HG03066 (cell line): ENCODE data around the gene CTPS2.
"Not testable (repeated sequence)": the region's sequence is repeated elsewhere in the genome, so short reads cannot be mapped to it uniquely, and the experiment has no call there.

Experiments used
- ATAC-seq: cut with Tn5 transposase; IDR thresholded peaks from one replicate; pipeline ENCODE4 v1.9.1; 2021; ENCODE audit warnings: low read depth; ENCODE audit not compliant: unreplicated experiment

Gene CTPS2

GRCh38 chrX:16658284-16658683, 54.2 kb downstream of the CTPS2 start:
- no peak for ATAC-seq

GRCh38 chrX:16654093-16654492, 58.4 kb downstream of the CTPS2 start:
- ATAC-seq = no peak

GRCh38 chrX:16653424-16653823, 59.0 kb downstream of the CTPS2 start:
- no peak for ATAC-seq

GRCh38 chrX:16651391-16652024, 61.0 kb downstream of the CTPS2 start:
- no peak for ATAC-seq

GRCh38 chrX:16649858-16650257, 62.6 kb downstream of the CTPS2 start, which contains the start of gene S100G:
Gene S100G, plus strand, starts transcription at chrX:16650158. Its CDS starts 849 bp downstream, at chrX:16651007.
- ATAC-seq = no peak

- ATAC-seq = no peak
Observed at GRCh38 chrX:16646366-16647138, 65.9 kb downstream of the CTPS2 start.

- ATAC-seq = no peak
Observed at GRCh38 chrX:16643176-16643575, 69.3 kb downstream of the CTPS2 start.

- no peak for ATAC-seq
Observed at GRCh38 chrX:16640823-16641222, 71.6 kb downstream of the CTPS2 start.

- ATAC-seq = no peak
Observed at GRCh38 chrX:16639966-16640365, 72.5 kb downstream of the CTPS2 start.

GRCh38 chrX:16638533-16638932, 73.9 kb downstream of the CTPS2 start:
- no peak for ATAC-seq

GRCh38 chrX:16635596-16635995, 76.9 kb downstream of the CTPS2 start:
- no peak for ATAC-seq

GRCh38 chrX:16635040-16635439, 77.4 kb downstream of the CTPS2 start:
- ATAC-seq = no peak

- ATAC-seq = no peak
Observed at GRCh38 chrX:16633754-16634153, 78.7 kb downstream of the CTPS2 start.

GRCh38 chrX:16629909-16630308, 82.6 kb downstream of the CTPS2 start:
- ATAC-seq = no peak

GRCh38 chrX:16628946-16629595, 83.4 kb downstream of the CTPS2 start:
- ATAC-seq = no peak

GRCh38 chrX:16628511-16628910, 84.0 kb downstream of the CTPS2 start:
- ATAC-seq = not testable (repeated sequence)

- no peak for ATAC-seq
Observed at GRCh38 chrX:16619024-16619423, 93.4 kb downstream of the CTPS2 start.

GRCh38 chrX:16618422-16618821, 94.0 kb downstream of the CTPS2 start:
- ATAC-seq = no peak

GRCh38 chrX:16617382-16617781, 95.1 kb downstream of the CTPS2 start:
- no peak for ATAC-seq

GRCh38 chrX:16612257-16612897, 100.1 kb downstream of the CTPS2 start:
- ATAC-seq = no peak

GRCh38 chrX:16610654-16611053, 101.8 kb downstream of the CTPS2 start:
- not testable (repeated sequence) for ATAC-seq
